Stomach (tissue), 9 donors: ENCODE data around the gene FXYD2. TPM values are rescaled to one million over a fixed set of nuclear protein-coding genes. Genes with fewer than 3 reads are reported as not detected.

Source experiments
- DNase-seq, 2 donors: peaks; one replicate each; pipeline versions ENCODE4 v3.0.0 to v3.0.0-alpha.2; 2013 to 2019
- H3K27ac ChIP-seq, 5 donors: fragments of 200-600 bp in 4 of 5; sonication (generic) in 4 of 5; one replicate each; pipeline ENCODE4 v1.5.1; 2013 to 2019; ENCODE audit warnings: mild to moderate bottlenecking in 1 of 5, moderate library complexity in 1 of 5
- H3K27me3 ChIP-seq, 3 donors: fragments of 200-600 bp; sonication (generic); one replicate each; pipeline ENCODE4 v1.5.1; 2017 to 2019; ENCODE audit warnings: mixed run types in 1 of 3
- H3K36me3 ChIP-seq, 4 donors: fragments of 200-600 bp; sonication (generic); 1 replicate in 3 of 4; 2 replicates in 1 of 4; pipeline ENCODE4 v1.5.1; 2016 to 2019
- H3K4me1 ChIP-seq, 4 donors: fragments of 200-600 bp; sonication (generic); one replicate each; pipeline ENCODE4 v1.5.1; 2016 to 2019
- H3K4me3 ChIP-seq, 4 donors: fragments of 200-600 bp; sonication (generic) in 3 of 4; one replicate each; pipeline ENCODE4 v1.5.1; 2016 to 2019; ENCODE audit warnings: mild to moderate bottlenecking in 1 of 4
- H3K9me3 ChIP-seq, 4 donors: fragments of 200-600 bp; sonication (generic); one replicate each; pipeline ENCODE4 v1.5.1; 2016 to 2019
- EP300 ChIP-seq: sonication (generic); formaldehyde crosslinking; IDR thresholded peaks from one replicate; pipeline ENCODE4 v1.6.1; 2017; ENCODE audit warnings: antibody characterized with exemption
- POLR2A ChIP-seq, 4 donors: fragments of 450-650 bp; IDR thresholded peaks; one replicate each; pipeline ENCODE4 v1.6.1; 2016; ENCODE audit warnings: antibody characterized with exemption in 4 of 4, control low read depth in 2 of 4, mild to moderate bottlenecking in 1 of 4, moderate library complexity in 1 of 4
- POLR2AphosphoS5 ChIP-seq, 3 donors: sonication (generic); formaldehyde crosslinking; IDR thresholded peaks; one replicate each; pipeline ENCODE4 v1.6.1; 2016; ENCODE audit warnings: antibody characterized with exemption in 3 of 3
- WGBS, 5 donors: extraction: QIAGEN DNeasy Blood & Tissue Kit in 3 of 5; methylation state at CpG; one replicate each; pipeline versions ENCODE4 v1.1.5 to v1.1.7; 2013 to 2018; 5-methylcytosine and 5-hydroxymethylcytosine counted together
- intact Hi-C: fragments of 100-400 bp; cut with DNase I; formaldehyde crosslinking; loops from one replicate; pipeline ENCODE4 v1.15.1; 2023; ENCODE audit warnings: low total_unique reads
- polyA plus RNA-seq, 3 donors: library from polyadenylated mRNA; stranded (reverse); fragments of 200-250 nt; gene quantifications; one replicate each; pipeline ENCODE4 v1.2.3, GENCODE V29; 2013
- total RNA-seq, 5 donors: library from RNA; depleted of rRNA; stranded (reverse); fragments of >200 nt; gene quantifications; one replicate each; pipeline versions ENCODE4 v1.1.0 to v1.2.3, GENCODE V29; 2014 to 2016
- TF ChIP-seq, protein P1 (sequence below), 7 experiments: fragments of 450-650 bp in 4 of 7; fragments of 200-600 bp in 3 of 7; sonication (generic) in 3 of 7; IDR thresholded peaks; one replicate each; pipeline ENCODE4 v1.5.1; 2016 to 2019; ENCODE audit warnings: antibody characterized with exemption in 7 of 7, control low read depth in 2 of 7, mild to moderate bottlenecking in 1 of 7
- donor health status: healthy with polysubstance abuse.
- donor health status: Bipolar disorder and iron deficiency.
- donor health status: healthy.

FXYD2 gene
- total and polyA plus RNA-seq, 8 donors, result 0.45 to 7.8 (median 4.0) TPM; not detected in 3

DNA sequence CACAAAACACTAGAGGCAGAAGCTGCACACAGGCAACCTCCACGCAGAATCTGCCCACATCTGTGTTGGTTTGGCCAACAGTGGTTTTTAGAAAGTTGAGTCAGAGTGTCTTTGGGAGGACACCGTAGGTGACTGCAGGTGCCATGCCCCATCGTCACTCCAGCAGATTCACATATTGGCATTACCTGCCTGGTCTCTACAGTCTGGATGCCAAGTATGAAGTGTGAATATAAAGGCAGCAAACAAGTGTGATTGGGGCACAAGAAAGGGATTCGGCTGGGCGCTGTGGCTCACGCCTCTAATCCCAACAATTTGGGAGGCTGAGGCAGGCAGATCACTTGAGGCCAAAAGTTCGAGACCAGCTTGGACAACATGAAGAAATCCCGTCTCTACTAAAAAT, 11.0 kb upstream of the FXYD2 start:
- Histone ChIP-seq H3K9me3 (no peaks in the 10 kb centered on the region), H3K36me3 (peaks cover 0 to 48% (median 12%) of the 10 kb centered on the region in 4 donors), H3K27ac (no peak overlapping the region), H3K4me3 (no peak overlapping the region), H3K4me1 (peaks cover 10 to 24% (median 14%) of the 10 kb centered on the region in 4 donors), H3K27me3 (no peaks in the 10 kb centered on the region)
- peak in 1 of 2 donors; percentile 4 for DNase-seq
- intact Hi-C loops, result no loop called here
- no peak for TF ChIP-seq POLR2A (IDR thresholded peaks at IDR 0.05)
- no peak for TF ChIP-seq EP300
- TF ChIP-seq, protein P1, sequence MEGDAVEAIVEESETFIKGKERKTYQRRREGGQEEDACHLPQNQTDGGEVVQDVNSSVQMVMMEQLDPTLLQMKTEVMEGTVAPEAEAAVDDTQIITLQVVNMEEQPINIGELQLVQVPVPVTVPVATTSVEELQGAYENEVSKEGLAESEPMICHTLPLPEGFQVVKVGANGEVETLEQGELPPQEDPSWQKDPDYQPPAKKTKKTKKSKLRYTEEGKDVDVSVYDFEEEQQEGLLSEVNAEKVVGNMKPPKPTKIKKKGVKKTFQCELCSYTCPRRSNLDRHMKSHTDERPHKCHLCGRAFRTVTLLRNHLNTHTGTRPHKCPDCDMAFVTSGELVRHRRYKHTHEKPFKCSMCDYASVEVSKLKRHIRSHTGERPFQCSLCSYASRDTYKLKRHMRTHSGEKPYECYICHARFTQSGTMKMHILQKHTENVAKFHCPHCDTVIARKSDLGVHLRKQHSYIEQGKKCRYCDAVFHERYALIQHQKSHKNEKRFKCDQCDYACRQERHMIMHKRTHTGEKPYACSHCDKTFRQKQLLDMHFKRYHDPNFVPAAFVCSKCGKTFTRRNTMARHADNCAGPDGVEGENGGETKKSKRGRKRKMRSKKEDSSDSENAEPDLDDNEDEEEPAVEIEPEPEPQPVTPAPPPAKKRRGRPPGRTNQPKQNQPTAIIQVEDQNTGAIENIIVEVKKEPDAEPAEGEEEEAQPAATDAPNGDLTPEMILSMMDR (IDR thresholded peaks at IDR 0.05), result no peak
- TF ChIP-seq POLR2AphosphoS5 (IDR thresholded peaks at IDR 0.05), result no peak
- WGBS, 5 donors, result 92 to 96% (median 95%) methylated on average over 8 of the region's 8 CpGs

DNA sequence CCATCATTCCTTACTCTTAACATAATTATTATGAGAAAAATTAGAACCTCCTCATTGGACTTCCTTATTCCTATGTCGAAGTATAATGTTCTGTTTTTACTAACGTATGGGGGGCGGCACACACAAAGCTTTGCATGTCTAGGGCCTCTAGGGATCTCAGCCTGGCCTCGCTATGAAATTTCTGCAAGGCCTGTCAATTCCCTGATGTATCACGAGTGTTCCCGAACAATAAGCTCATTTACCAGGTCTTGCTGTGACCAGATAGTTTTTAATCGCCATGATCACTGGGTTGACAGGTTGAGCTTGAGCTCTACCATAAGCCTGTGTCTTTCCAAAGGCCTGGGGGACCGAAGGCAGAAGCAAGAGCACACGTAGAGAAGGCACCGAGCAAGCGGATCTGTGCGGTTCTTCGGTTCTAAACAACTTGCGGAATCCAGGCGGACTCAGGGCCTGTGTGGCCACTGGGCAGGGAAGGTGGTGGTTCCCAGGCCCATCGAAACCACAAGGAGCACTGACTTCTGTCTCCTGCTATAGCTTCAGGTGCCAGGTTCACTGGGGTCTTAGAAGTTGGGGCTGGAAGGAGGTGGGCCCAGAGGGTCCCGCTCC, 10.4 kb upstream of the FXYD2 start:
- no peak overlapping the region for H3K4me3 ChIP-seq
- no peak overlapping the region for H3K27ac ChIP-seq
- H3K9me3 ChIP-seq, result no peaks in the 10 kb centered on the region
- intact Hi-C loops, result no loop called here
- 94 to 97% (median 95%) methylated on average over 17 of the region's 17 CpGs for WGBS, 5 donors
- peaks cover 10 to 30% (median 20%) of the 10 kb centered on the region in 4 donors for H3K4me1 ChIP-seq
- no peaks in the 10 kb centered on the region for H3K27me3 ChIP-seq
- peak; percentile 2 to 4 for DNase-seq
- H3K36me3 ChIP-seq, result peaks cover 0 to 41% (median 10%) of the 10 kb centered on the region in 4 donors
- TF ChIP-seq EP300 (no peak), POLR2A (IDR thresholded peaks at IDR 0.05) (no peak), POLR2AphosphoS5 (IDR thresholded peaks at IDR 0.05) (no peak)
- TF ChIP-seq, protein P1 (IDR thresholded peaks at IDR 0.05), result no peak

DNA sequence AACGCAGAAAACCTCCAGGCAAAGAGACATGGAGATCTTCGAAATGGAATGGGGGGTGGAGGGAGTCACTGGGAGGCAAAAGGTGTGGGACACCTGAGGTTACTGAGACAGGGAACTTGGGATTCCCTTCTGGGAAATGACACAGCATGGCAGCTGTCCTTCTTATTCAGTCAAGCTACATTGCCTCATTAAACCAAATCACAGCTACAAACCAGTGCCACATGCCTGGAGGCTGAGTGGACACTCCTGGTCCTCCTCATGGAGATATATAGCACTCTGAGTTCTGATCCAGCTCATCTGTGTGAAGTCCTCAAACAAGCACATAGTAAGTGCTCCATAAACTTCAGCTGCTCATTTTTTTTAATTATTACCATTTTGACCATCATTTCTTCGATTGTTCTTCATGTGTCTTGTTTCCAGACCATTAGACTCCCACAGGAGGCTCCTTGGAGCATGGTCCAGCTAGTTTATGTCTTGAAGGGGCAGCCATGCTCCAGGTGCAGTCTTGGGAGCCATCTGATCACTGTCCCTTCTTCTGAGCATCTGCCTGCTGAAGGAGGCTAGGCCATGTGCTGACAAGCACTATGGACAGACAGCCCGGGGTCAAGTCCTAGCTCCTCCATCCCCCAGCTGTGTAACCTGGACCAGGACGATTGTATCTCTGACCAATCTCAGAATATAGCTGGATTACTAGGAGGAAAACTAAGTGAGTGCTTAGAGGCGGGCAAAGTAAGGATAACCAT, 9.7 kb upstream of the FXYD2 start:
- Histone ChIP-seq H3K36me3 (peaks cover 0 to 34% (median 6%) of the 10 kb centered on the region in 4 donors), H3K4me3 (no peak overlapping the region), H3K4me1 (peaks cover 10 to 33% (median 24%) of the 10 kb centered on the region in 4 donors), H3K27me3 (no peaks in the 10 kb centered on the region), H3K27ac (peak overlapping the region in 4 of 5 donors; percentile 7 to 65 (median 54)), H3K9me3 (no peaks in the 10 kb centered on the region)
- 82 to 89% (median 85%) methylated on average over 6 of the region's 6 CpGs for WGBS, 5 donors
- intact Hi-C loops, result no loop called here
- peak; percentile 12 to 19 for DNase-seq
- TF ChIP-seq, protein P1 (IDR thresholded peaks at IDR 0.05), result no peak
- TF ChIP-seq POLR2AphosphoS5 (IDR thresholded peaks at IDR 0.05), result no peak

DNA sequence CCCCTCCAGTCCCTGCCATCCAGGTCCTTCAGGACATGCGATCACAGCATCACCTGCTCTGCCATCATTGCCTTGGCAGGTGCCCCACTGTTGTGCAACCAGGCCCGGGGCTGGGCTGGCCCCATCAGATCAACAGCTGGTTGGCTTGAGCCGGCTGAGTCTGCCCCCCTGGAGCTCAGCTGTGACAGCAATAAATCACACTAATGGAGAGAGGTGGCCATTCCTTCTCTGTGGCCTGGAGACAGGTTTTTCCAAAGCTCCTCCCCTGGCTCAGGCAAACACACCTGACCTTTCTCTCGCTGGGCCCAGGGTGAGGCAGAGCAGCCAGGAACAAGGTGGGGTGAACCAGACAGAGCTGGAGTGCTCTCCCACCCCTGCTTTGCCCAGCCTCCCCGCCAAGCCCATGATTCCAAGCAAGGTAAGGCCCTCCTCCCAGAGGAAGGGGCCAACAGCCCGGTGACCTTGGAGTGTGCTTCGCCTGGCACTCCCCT, 8.9 kb upstream of the FXYD2 start:
- H3K4me1 ChIP-seq, result peaks cover 17 to 41% (median 30%) of the 10 kb centered on the region in 4 donors
- intact Hi-C loops, result no loop called here
- no peaks in the 10 kb centered on the region for H3K9me3 ChIP-seq
- H3K36me3 ChIP-seq, result peaks cover 0 to 27% (median under 1%) of the 10 kb centered on the region in 4 donors
- H3K4me3 ChIP-seq, result no peak overlapping the region
- TF ChIP-seq, protein P1 (IDR thresholded peaks at IDR 0.05), result no peak
- peak in 1 of 3 donors; percentile 25 for TF ChIP-seq POLR2AphosphoS5 (IDR thresholded peaks at IDR 0.05)
- 23 to 53% (median 37%) methylated on average over 7 of the region's 7 CpGs for WGBS, 5 donors
- H3K27me3 ChIP-seq, result peaks cover 0 to 3% (median 0%) of the 10 kb centered on the region in 3 donors
- peak; percentile 75 to 96 for DNase-seq
- H3K27ac ChIP-seq, result peak overlapping the region in 4 of 5 donors; percentile 7 to 65 (median 54)
